Upper lobe of left lung (tissue), 6 donors: Measurements from ENCODE around the gene WNT3. TPM values are rescaled to one million over a fixed set of nuclear protein-coding genes. Genes with fewer than 3 reads are reported as not detected.
"Not testable (repeated sequence)": the region's sequence is repeated elsewhere in the genome, so short reads cannot be mapped to it uniquely, and the experiment has no call there.

Experiments used
- ATAC-seq, 2 donors: fragments of 200-7000 bp; cut with Tn5 transposase; one replicate each; pipeline ENCODE4 v1.9.1; 2022; ENCODE audit warnings: mild to moderate bottlenecking in 2 of 2, moderate library complexity in 2 of 2; ENCODE audit not compliant: low FRiP score in 2 of 2
- DNase-seq, 2 donors: peaks; one replicate each; pipeline ENCODE4 v3.0.0-alpha.2; 2019 to 2020
- H3K27ac ChIP-seq, 4 donors: fragments of 200-600 bp; sonication (generic); one replicate each; pipeline ENCODE4 v1.5.1; 2016 to 2019
- H3K27me3 ChIP-seq, 4 donors: fragments of 200-600 bp; sonication (generic); one replicate each; pipeline ENCODE4 v1.5.1; 2017 to 2019
- H3K36me3 ChIP-seq, 4 donors: fragments of 200-600 bp; sonication (generic); one replicate each; pipeline ENCODE4 v1.5.1; 2016 to 2019
- H3K4me1 ChIP-seq, 4 donors: fragments of 200-600 bp; sonication (generic); one replicate each; pipeline ENCODE4 v1.5.1; 2018 to 2019
- H3K4me3 ChIP-seq, 4 donors: fragments of 200-600 bp; sonication (generic); one replicate each; pipeline ENCODE4 v1.5.1; 2017 to 2019; ENCODE audit warnings: mild to moderate bottlenecking in 2 of 4, moderate library complexity in 1 of 4
- H3K9me3 ChIP-seq, 4 donors: fragments of 200-600 bp; sonication (generic); one replicate each; pipeline ENCODE4 v1.5.1; 2018 to 2019
- CTCF ChIP-seq, 6 experiments: fragments of 450-650 bp in 4 of 6; fragments of 200-600 bp in 2 of 6; sonication (generic) in 2 of 6; IDR thresholded peaks; one replicate each; pipeline ENCODE4 v1.5.1; 2016 to 2019; ENCODE audit warnings: antibody characterized with exemption in 6 of 6
- EP300 ChIP-seq, 4 donors: sonication (generic); formaldehyde crosslinking; IDR thresholded peaks; one replicate each; pipeline ENCODE4 v1.5.1; 2017; ENCODE audit warnings: antibody characterized with exemption in 4 of 4, control low read depth in 2 of 4
- POLR2A ChIP-seq, 4 donors: fragments of 450-650 bp; IDR thresholded peaks; one replicate each; pipeline ENCODE4 v1.5.1; 2016 to 2017; ENCODE audit warnings: antibody characterized with exemption in 4 of 4, mild to moderate bottlenecking in 2 of 4
- POLR2AphosphoS5 ChIP-seq, 2 donors: sonication (generic); formaldehyde crosslinking; IDR thresholded peaks; one replicate each; pipeline ENCODE4 v1.5.1; 2017; ENCODE audit warnings: antibody characterized with exemption in 2 of 2
- WGBS, 2 donors: methylation state at CpG; one replicate each; pipeline ENCODE4 v1.1.5; 2017 to 2018; 5-methylcytosine and 5-hydroxymethylcytosine counted together
- total RNA-seq, 6 donors: library from RNA; depleted of rRNA in 4 of 6; stranded (reverse); fragments of >200 nt in 4 of 6; gene quantifications; one replicate each; pipeline versions ENCODE4 v1.1.0 to v1.2.1, GENCODE V29; 2016 to 2021
- donor health status: DM: no; HTN: no; CAD: no; lungs with moderate emphysema.
- donor health status: DM: no; HTN: yes; CAD: no; lungs with severe emphysema.

WNT3 gene
- total RNA-seq, 6 donors from 2014 or later = 1.1 to 4.6 (median 1.9) TPM

- H3K27ac ChIP-seq = no peak overlapping the region
- WGBS, 2 donors = 65 to 72% methylated on average over 14 of the region's 14 CpGs
- H3K4me1 ChIP-seq = peaks cover 13 to 44% (median 32%) of the 10 kb centered on the region in 4 donors
- DNase-seq = peak in 1 of 2 donors; percentile 14
- H3K9me3 ChIP-seq = no peaks in the 10 kb centered on the region
- peak overlapping the region in 2 of 4 donors; percentile 55 to 63 for H3K4me3 ChIP-seq
- peaks cover 0 to 30% (median 7%) of the 10 kb centered on the region in 4 donors for H3K27me3 ChIP-seq
- ATAC-seq = no peak
- TF ChIP-seq CTCF (IDR thresholded peaks at IDR 0.05) (no peak), EP300 (IDR thresholded peaks at IDR 0.05) (no peak), POLR2AphosphoS5 (IDR thresholded peaks at IDR 0.05) (no peak), POLR2A (IDR thresholded peaks at IDR 0.05) (no peak)
- H3K36me3 ChIP-seq = no peaks in the 10 kb centered on the region
Observed at GRCh38 chr17:46770439-46770817, 48.1 kb downstream of the WNT3 start.

GRCh38 chr17:46769531-46770438 is 48.7 kb downstream of the WNT3 start:
- Histone ChIP-seq H3K4me3 (peak overlapping the region in 3 of 4 donors; percentile 6 to 23 (median 11)), H3K9me3 (no peaks in the 10 kb centered on the region), H3K27me3 (peaks cover 0 to 30% (median 7%) of the 10 kb centered on the region in 4 donors), H3K27ac (no peak overlapping the region), H3K4me1 (peaks cover 13 to 50% (median 37%) of the 10 kb centered on the region in 4 donors), H3K36me3 (no peaks in the 10 kb centered on the region)
- 56 to 63% methylated on average over 20 to 55 of the region's 56 CpGs for WGBS, 2 donors
- TF ChIP-seq POLR2A (IDR thresholded peaks at IDR 0.05) = no peak
- TF ChIP-seq POLR2AphosphoS5 (IDR thresholded peaks at IDR 0.05) = no peak
- TF ChIP-seq EP300 (IDR thresholded peaks at IDR 0.05) = no peak
- TF ChIP-seq CTCF (IDR thresholded peaks at IDR 0.05) = no peak
- DNase-seq (peak in 1 of 2 donors; percentile 81), ATAC-seq (no peak)

- ATAC-seq, H3K36me3 ChIP-seq, H3K9me3 ChIP-seq, H3K4me3 ChIP-seq, H3K27ac ChIP-seq, DNase-seq: not testable (repeated sequence)
- Histone ChIP-seq H3K4me1 (peaks cover 13 to 53% (median 40%) of the 10 kb centered on the region in 4 donors), H3K27me3 (peaks cover 0 to 27% (median 7%) of the 10 kb centered on the region in 4 donors)
- 95 to 100% methylated on average over 14 of the region's 14 CpGs for WGBS, 2 donors
Observed at GRCh38 chr17:46768896-46769295, 49.6 kb downstream of the WNT3 start.

DNA sequence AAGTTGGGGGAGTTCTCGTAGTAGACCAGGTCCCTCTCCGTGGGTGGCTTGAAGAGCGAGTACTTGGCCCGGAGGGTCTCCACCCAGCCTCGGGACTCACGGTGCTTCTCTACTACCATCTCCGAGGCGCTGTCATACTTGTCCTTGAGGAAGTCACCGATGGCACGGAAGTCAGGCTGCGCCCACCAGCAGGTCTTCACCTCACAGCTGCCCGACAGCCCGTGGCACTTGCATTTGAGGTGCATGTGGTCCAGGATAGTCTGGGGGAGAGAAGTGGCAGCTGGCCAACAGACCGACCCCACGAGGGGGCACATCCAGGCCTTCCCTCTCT is 50.0 kb downstream of the WNT3 start:
- peaks cover 13 to 52% (median 40%) of the 10 kb centered on the region in 4 donors for H3K4me1 ChIP-seq
- ATAC-seq (no peak), DNase-seq (no peak)
- 94 to 99% methylated on average over 8 to 14 of the region's 15 CpGs for WGBS, 2 donors
- no peaks in the 10 kb centered on the region for H3K36me3 ChIP-seq
- H3K4me3 ChIP-seq = no peak overlapping the region
- H3K9me3 ChIP-seq = no peaks in the 10 kb centered on the region
- TF ChIP-seq EP300 (IDR thresholded peaks at IDR 0.05) (no peak), CTCF (IDR thresholded peaks at IDR 0.05) (no peak), POLR2AphosphoS5 (IDR thresholded peaks at IDR 0.05) (no peak), POLR2A (IDR thresholded peaks at IDR 0.05) (no peak)
- H3K27me3 ChIP-seq = peaks cover 0 to 25% (median 7%) of the 10 kb centered on the region in 4 donors
- H3K27ac ChIP-seq = no peak overlapping the region

- TF ChIP-seq POLR2AphosphoS5 (IDR thresholded peaks at IDR 0.05) (no peak), CTCF (IDR thresholded peaks at IDR 0.05) (no peak), EP300 (IDR thresholded peaks at IDR 0.05) (no peak), POLR2A (IDR thresholded peaks at IDR 0.05) (no peak)
- 90 to 91% methylated on average over 20 to 21 of the region's 21 CpGs for WGBS, 2 donors
- Histone ChIP-seq H3K36me3 (no peaks in the 10 kb centered on the region), H3K4me1 (peaks cover 6 to 35% (median 26%) of the 10 kb centered on the region in 4 donors), H3K4me3 (no peak overlapping the region), H3K27ac (no peak overlapping the region), H3K27me3 (peaks cover 0 to 17% (median 6%) of the 10 kb centered on the region in 4 donors), H3K9me3 (no peaks in the 10 kb centered on the region)
- no peak for ATAC-seq
- DNase-seq = peak in 1 of 2 donors; percentile 14
Observed at GRCh38 chr17:46766493-46767491, 51.7 kb downstream of the WNT3 start.
